NCI-H2081 treated with DMSO at 0.1 percent for 48 hours (cell line): ENCODE measurements around the gene TTLL7.

Experiments used
- DNase-seq: peaks from one replicate; lab custom pipeline; 2025; lab: John Stamatoyannopoulos, UW

Gene TTLL7, protein sequence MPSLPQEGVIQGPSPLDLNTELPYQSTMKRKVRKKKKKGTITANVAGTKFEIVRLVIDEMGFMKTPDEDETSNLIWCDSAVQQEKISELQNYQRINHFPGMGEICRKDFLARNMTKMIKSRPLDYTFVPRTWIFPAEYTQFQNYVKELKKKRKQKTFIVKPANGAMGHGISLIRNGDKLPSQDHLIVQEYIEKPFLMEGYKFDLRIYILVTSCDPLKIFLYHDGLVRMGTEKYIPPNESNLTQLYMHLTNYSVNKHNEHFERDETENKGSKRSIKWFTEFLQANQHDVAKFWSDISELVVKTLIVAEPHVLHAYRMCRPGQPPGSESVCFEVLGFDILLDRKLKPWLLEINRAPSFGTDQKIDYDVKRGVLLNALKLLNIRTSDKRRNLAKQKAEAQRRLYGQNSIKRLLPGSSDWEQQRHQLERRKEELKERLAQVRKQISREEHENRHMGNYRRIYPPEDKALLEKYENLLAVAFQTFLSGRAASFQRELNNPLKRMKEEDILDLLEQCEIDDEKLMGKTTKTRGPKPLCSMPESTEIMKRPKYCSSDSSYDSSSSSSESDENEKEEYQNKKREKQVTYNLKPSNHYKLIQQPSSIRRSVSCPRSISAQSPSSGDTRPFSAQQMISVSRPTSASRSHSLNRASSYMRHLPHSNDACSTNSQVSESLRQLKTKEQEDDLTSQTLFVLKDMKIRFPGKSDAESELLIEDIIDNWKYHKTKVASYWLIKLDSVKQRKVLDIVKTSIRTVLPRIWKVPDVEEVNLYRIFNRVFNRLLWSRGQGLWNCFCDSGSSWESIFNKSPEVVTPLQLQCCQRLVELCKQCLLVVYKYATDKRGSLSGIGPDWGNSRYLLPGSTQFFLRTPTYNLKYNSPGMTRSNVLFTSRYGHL

DNA sequence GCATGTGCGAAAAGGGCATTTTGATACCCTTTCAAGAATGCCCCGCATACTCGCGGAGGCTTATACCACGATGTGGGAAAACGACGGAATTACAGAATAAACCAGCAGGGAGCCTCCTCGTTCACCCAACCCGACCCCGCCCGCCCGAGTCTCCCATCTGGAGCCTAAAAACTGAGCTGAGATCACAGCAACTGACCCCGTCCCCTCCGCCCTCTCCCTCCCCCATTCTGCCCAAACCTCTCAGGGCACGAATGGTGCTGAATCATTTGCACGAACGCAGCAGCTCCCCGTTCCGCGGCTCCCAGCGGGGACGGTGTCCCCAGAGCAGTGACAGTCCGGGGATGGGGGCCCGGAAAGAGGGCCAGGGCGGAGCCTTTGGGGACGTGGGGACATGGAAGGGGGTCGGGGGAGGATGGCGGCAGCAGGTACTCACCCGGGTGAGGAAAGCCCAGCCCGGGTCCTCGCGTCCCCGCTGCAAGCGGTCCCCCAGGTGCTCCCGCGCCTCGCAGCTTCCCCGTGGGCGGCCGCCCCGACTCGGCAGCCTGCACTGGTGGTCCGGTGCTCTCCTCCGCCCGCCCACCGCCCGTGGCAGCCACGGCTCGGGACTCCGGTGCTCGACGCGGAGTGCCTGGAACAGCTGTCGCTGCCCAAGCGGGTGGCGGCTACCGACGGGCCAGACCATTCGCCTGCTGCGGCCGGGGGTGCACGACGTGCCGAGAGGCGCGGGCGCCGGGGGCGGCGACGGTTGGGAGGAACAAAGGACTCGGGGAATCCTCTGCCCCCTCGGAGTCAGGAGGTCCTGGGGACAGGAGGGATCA lies at the start of gene TTLL7:
TTLL7 (minus strand) TSS at position 635 of the 818 bp plus-strand sequence. CDS start 46,921 bp downstream, outside the sequence.
- DNase-seq = peak; percentile 74

DNA sequence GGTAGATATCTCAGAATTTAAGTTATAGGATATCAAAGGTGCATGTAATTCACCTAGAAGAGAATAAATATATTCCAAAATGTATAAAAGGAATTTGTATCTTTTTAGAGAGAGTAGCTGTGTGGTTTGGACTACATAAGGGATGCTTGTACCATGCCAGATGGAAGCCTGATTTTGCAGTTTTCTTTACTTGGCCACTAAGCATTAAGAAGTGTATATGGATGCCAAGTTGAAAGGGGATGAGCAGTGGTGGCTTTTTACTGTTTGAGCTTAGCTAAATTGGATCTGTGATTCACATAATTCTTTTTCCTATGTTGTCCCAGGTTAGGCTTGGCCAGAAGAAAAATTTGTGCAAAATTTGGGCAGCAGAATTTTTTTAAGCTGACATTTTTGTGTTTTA lies 43.5 kb upstream of the TTLL7 start:
- DNase-seq = no peak

DNA sequence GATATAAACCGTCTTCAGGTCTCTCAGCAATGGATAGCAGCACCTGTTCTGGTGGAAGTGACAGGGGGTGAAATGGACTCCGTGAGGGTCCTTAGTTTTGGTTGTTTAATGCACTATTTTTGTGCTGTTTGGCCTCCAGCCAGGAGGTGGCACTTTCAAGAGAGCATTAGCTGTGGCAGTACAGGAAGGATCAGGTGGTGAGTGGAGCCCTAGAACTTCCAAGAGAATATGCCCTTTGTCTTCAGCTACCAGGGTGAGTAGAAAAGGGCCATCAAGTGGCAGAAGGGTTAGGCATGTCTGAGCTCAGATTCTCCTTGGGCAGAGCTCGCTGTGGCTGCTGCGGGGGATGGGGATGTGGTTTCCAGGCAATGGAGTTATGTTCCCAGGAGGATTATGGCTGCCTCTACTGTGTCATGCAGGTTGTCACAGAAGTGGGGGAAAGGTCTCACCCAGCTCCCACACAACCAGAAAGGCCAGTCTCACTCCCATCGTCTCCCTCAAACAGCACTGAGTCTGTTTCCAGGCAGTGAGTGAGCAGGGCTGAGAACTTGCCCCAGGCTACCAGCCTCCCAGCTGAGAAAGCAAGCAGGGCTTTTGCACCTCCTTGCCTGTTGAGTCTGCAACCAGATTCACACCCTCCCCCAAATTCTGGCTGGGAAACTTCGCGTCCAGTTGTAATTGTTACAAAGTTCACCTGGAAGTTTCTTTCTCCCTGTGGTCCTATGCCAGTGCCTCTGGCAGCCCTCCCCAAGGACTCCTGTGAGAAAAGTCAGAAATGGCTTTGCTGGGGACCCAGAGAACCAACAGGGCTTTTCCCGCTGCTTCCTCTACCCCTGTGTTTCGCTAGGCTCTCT lies 39.1 kb upstream of the TTLL7 start:
- DNase-seq = no peak

DNA sequence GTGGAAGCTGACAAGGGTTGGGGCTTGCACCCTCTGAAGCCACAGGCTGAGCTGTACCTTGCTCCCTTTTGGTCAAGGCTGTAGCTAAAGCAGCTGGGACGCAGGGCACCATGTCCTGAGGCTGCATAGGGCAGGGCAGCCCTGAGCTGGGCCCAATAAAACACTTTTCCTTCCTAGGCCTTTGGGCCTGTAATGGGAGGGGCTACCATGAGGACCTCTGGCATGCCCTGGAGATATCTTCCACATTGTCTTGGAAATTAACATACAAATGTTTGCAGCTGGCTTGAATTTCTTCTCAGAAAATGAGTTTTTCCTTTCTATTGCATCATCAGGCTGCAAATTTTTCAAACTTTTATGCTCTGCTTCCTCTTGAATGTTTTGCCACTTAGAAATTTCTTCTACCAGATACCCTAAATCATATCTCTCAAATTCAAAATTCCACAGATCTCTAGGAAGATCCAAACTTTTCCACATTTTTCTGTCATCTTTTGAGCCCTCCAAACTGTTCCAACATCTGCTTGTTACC lies 32.9 kb upstream of the TTLL7 start:
- DNase-seq = no peak

DNA sequence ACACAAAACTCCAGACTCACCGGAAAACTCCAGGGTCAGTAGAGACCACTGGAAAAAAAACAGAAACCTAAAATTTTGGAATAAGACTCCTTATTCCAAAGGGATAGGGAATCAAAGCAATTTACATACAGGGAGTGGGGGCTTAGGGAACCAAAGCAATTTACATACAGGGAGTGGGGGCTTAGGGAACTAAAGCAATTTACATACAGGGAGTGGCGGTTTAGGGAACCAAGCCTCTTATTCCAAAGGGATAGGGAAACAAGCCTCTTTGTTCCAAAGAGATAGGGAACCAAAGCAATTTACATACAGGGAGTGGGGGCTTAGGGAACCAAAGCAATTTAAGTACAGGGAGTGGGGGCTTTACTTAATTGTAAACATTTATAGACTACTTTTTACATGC lies 28.4 kb upstream of the TTLL7 start:
- DNase-seq = no peak

DNA sequence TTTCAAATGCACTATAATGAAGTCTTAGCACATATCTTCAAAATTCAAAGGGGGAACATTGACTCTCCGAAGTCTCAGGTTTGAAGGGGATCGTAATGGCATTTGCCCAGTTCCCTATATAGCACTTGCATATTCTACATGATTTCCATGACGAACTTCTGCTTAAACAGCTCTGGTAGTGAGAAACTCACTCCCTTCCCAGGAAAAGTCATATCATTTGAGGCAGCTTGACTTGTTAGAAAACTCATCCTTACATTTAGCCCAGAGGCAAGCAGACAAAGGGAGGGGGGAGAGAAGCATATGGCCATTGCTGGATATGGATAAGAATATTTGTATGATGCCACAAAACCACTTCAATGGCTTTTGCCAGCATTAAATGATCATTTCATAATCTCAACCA lies 27.0 kb upstream of the TTLL7 start:
- DNase-seq = no peak

DNA sequence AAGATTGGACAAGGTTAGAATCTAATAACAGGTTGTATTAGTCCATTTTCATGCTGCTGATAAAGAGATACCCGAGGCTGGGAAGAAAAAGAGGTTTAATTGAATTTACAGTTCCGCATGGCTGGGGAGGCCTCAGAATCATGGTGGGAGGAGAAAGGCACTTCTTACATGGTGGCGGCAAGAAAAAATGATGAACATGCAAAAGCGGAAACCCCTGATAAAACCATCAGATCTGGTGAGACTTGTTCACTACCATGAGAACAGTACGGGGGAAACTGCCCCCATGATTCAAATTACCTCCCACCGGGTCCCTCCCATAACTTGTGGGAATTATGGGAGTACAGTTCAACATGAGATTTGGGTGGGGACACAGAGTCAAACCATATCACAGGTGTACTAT lies 22.9 kb upstream of the TTLL7 start:
- DNase-seq = no peak

DNA sequence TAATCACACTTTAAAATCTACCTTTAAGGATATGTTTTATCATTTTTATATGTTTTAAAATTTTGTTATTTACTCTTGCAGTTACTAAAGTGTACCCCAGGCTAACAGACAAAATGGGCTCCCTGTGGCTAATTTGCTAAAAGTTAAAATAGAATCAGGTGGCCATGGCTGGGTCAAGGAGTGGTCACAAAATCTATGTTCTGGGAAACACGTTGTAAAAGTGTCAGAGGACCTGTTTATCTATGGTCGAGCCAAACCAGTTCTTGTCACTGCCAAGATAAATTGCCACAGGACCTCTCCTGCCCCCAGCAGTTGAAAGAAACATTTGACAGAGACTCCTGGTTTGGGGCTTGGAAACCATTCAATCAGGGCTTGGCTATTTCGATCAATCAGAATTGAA lies 21.2 kb upstream of the TTLL7 start:
- DNase-seq = no peak

DNA sequence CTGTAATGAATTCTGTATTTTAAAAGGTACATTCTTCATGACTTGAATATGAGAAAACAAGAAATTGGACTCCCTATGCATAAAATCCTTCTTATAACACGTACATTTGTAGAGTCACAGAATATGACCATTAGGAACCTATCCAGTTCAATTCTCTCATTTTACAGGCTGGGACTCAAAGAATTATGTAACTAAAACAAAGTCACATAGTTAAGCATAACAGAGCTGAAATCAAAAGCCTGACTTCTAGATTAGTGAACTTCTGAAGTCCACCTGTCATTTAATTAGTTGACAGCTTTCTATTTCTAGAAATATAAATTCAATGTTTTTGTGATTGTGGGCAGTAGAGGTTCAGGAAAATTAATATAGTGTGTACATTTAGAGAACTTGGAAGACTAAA lies 20.3 kb upstream of the TTLL7 start:
- no peak for DNase-seq

DNA sequence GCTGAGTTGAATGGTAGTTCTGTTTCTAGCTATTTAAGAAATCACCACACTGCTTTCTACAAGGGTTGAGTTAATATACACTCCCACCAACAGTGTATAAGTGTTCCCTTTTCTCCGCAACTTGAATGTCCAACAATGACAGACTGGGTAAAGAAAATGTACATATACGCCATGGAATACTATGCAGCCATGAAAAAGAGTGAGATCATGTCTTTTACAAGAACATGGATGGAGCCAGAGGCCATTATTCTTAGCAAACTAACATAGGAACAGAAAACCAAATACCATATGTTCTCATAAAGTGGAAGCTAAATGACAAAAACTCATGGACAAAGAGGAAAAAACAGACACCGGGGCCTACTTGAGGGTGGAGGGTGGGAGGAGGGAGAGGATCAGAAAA lies 14.8 kb upstream of the TTLL7 start:
- no peak for DNase-seq

DNA sequence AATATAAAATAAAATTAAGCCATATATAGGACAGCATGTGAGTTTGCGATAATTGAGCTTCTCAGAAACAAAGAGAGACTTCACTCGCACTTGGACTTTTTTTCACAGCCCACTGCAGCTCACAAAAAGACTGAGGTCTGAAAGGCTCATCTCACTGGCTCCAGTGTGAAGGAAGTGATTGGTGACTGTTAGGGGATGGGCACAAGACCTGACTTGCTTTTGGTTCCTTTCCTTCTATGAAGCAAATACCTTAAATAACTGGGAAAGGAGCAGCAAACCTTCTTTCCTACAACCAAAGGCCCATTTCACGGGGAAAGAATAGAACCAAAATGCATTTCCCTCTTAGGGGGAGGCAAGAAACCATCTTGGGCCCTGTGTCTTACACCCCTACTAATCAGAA lies 13.1 kb upstream of the TTLL7 start:
- DNase-seq = no peak

DNA sequence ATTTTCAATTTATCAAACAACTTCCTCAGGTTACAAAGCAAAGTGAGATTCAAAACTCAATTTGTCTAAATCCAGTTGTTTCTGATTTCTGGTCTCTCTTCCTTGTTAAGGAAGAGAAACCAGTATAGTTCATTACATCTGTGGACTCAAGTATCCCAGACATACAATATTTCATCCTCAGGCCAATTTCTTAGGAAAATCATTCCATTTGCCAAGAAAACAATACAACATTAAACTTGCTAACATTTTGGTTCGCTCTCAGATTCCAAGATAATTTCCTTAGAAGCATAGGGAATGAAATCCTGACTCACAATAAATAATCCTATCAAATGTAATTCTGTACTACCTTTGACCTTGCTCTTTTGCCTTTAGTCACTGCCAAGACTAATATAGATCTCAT lies 11.2 kb upstream of the TTLL7 start:
- no peak for DNase-seq

DNA sequence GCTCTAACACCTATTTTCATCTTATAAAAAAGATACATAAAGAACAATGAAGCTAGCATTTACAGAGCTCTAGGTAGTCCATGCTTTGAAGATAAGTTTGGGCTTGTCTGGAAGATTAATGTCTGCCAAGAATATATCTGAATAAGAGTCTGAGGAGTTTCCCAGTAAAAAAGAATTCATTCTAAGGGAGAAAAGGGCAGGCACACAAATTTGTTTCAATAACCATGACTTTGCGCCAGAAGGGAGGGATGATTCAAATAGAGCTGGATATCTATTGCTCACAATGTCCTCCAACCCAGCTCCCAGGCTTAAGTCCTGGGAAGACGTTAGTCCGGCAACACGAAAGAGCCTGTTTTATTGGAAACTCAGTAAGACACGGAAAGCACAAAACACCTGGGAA lies 9.7 kb upstream of the TTLL7 start:
- DNase-seq = no peak

DNA sequence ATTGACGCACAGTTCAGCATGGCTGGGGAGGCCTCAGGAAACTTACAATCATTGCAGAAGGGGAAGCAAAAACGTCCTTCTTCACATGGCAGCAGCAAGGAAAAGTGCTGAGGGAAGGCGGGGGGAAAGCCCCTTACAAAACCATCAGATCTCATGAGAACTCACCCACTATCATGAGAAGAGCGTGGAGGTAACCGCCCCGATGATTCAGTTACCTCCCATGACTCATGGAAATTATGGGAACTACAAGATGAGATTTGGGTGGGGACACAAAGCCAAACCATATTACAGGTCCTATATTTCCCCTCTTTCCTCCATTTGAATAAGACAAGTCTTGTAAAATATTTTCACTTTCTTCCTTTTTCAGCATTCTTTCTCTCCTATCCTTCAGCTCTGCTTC lies 7.7 kb upstream of the TTLL7 start:
- DNase-seq = no peak

DNA sequence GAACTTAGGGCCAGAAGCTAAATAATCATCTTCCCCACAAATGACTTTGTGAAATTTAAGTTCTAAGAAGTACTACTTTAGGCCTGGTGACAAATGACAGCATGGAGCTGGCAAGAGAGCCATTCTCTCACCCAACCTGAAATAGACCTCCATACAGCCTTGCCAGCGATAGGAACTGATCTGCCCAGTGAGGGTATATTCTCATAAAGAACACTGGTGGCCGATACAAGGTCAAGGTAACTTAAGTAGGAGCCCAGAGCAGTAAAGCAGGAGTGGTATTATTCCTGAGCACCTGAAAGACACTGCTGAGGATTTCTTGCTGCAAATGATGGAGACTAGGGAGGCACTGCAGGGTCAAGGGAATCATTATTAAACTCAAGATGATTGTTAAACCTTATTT lies 2.6 kb upstream of the TTLL7 start:
- DNase-seq = no peak

DNA sequence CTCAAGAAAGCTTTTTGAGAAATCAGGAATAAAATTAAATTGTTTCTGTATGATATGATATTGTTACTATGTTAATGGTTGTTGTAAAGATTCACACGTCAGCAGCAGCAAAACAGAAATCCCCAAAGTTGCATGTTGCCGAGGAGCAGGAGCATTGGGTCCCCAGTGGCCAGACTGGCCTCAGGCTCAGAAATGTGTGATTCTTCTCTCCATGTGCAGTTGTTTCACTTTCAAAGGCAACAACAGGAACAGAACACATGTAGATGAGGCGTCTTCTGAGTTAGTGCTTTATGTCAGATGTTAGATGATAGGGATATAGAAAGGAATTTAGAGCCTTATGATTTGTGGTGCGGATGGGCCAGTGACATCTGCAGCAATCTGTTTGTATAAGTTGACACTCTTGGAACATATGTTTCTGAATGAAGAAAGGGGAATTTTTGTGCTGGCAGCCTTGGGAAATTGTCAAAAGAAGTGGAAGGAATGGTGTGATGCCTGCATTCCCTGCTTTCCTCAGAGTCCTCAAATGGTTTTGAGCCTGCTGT lies 2.1 kb upstream of the TTLL7 start:
- no peak for DNase-seq

DNA sequence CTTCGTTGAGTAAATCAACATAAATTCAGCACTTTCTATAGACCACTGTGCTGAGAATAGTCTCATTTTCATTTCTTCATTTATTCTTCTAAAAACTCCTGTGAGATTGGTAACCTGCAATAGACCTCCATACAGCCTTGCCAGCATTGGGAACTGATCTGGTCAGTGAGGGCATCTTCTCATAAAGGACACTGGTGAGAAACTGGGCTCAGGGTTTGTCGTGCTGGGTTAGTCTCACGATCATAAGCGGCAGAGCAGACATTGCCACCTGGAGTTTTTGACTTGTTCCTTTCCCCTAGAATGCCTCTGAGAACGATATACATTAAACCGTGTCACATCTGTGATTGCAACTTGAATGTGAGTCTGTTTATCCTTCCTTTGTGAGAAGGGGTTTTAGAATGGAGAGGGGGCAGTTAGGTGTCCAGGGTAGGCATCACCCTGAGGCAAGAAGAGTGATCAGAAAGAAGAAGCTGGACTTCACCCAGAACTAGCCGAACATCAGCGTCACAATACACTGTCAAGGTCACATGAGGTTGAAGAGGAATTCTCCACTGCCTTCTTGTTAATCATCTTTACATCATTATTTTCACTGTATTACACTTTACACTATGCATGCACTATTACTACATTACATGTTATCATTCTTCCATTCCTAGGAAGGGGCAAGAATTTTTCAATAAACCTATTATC lies 1.4 kb upstream of the TTLL7 start:
- DNase-seq = no peak

DNA sequence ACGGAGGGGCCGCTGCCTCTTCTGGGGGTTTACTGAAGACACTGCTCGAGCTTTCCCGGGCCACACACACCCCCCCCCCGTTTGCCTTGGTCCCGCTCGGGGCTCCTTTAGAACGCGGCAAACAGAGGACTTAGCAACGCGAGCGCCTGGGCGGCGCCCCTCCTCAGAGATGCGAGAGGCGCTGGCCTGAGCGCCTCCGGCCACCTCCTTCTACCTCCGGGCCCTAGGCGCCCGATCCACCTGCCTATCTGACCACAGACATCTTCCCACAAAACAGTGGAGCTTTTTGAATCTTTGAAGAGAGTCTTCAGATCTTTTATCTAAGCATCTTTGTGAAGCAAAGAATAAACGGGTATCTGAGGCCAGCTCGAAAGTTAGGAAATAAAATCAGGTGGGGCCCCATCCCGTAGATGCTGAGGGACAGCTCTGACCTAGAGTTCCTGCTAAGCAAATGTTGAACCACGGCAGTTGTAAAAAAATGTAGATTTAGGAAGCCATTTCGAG lies 436 bp upstream of the TTLL7 start:
- DNase-seq = peak; percentile 74

DNA sequence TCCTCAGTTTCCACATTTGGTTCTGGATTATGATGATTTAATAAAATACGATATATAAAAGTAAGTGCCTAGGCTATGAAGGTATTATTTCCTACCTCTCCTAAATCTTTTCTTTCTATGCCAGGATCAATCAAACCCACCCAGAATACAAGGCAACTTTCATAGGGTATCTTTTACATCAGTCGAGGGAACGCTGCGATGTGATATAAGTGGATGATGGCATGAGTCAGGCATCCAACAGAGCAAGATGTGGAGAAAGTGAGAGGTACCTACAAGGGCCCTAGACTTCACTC lies 781 bp downstream of the TTLL7 start:
- DNase-seq = no peak

DNA sequence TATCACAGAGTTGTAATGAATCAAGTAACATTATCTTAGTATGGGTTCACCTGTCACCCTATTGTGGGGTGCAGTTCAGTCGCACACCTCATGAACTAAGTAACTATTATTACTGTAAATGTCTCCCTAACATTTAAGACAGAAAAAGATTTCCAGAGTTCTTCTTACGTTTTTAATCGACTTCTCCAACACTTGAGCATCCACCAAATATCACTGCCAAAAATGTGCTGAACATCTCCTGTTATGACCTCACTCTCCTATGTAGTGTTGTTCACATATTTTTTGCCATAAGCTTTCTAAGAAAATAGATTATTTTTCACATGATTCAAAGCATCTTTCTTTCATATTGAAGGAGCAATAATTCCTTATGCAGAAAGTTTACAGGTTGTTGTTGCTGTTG lies 1.3 kb downstream of the TTLL7 start:
- DNase-seq = no peak
